NK-92 treated with Interleukin-12 subunit alpha and Interleukin-12 subunit beta, amount 100 ng/mL, for 24 hours (cell line): ENCODE results near the gene SMCO2.

Experiments used
- DNase-seq: peaks from one replicate; lab custom pipeline; 2025; lab: John Stamatoyannopoulos, UW

The SMCO2 gene

DNA sequence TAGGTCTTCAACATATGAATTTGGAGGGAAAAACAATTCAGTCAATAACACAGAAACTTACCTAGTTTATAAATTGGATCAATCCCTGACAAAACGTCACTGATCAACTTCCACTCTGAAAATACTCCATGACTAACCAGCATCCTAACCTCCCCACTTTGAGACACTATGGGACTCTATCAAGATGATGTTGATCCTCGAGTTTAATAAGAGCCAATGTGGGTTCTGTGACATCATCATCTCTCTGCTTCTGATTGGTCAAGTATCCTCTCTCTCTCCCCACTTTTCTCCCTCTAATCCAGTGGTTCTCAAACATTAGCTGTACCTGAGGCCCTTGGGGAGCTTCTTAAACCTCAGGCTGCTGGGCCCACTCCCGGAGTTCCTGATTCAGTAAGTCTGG lies at the start of gene SMCO2:
Gene SMCO2 (plus strand): TSS at position 301 of the 400 bp plus-strand sequence. CDS start 23,896 bp downstream, outside the sequence.
- DNase-seq: no peak

DNA sequence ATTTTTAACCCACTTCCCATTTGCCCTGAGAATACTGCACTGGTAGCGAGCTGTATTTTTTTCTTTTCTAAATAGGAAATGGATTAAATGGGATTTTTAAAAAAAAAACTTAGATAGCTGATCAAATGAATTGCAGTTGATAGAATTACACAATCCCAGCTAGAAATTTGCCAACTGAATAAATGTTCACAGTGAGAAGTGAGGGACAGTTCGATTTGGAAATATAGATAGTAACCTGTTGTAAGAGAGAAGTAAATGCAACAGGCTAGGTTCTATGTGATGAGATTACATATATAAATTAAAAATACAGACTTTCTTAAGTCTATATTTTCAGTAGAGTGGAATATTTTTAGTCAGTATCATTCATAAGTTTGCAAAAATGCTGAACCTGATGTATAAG lies 48.1 kb upstream of the SMCO2 start:
- DNase-seq: no peak

DNA sequence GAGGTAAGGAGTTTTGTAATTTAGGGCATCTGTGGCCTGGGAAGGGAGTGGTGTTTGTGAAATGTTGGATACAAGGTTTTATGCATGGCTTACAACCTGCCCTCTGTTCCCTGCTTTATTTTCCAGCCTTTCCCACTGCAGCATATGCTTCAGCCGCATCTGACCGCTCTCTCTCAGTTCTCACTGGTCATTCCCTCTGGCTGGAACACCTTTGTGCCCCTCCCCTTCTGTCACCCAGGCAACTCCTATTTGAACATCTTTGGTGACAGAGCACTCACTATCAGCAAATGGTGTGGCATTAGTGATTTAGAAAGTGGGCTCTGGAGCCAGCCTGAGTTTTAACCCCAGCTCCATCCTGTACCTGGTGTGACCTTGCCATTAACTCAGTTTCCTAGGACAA lies 47.5 kb upstream of the SMCO2 start:
- no peak for DNase-seq

DNA sequence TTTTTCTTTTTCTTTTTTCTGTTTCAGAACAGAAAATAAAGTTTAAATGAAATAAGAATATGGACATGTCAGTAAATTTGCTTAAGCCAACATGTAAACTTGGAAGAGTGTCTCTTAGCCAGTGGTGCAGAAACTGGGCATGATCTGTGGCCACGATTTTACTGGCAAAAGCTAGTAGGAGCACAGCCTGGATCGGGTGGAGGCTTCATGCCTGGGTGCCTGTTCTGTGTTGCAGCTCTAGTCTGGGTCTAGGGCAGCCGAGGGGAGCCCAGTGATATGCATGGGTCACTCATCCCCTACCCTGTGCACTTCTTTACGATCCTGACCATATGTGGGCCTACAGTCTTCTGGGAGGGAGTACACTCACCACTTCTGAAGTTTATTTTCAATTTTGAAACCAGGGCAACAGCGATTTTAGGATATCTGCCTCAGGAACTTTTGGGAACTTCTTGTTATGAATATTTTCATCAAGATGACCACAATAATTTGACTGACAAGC lies 45.6 kb upstream of the SMCO2 start:
- no peak for DNase-seq

DNA sequence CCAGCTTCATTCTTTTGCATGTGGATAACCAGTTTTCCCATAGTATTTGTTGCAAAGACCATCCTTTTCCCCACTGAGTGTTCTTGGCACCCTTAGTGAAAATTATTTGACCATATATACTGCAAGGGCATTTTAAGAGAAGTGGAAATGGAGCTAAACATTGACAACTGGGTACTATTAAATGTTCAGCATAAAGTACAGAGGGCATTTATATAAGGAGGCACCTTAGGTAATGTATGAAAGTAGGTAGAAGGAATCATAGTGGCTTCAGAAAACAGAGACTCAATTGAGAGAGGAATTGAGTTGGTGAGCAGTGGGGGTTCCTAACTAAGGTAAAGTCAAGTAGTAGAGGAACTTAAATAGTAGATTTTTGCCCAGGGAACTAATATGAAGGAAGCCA lies 34.5 kb upstream of the SMCO2 start:
- no peak for DNase-seq

DNA sequence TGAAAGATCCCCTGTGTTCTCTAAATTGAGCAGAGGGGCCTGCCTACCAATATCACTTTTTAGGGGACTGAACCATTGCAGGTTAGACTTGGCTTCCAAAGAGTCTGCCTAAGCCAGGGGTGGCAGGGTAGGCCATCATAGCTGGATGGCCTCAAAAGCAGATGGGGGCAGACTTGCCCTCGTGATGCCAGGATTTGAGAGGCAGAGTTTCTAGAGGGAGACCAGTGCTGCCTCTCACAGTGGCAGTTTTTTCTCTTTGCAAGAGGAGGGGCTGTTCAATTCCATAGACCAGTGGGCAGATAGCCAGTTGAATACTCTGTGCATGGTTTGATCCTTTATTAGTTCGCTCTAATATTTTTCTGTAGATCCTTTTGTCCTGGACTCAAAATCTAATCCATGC lies 23.8 kb upstream of the SMCO2 start:
- DNase-seq: no peak

DNA sequence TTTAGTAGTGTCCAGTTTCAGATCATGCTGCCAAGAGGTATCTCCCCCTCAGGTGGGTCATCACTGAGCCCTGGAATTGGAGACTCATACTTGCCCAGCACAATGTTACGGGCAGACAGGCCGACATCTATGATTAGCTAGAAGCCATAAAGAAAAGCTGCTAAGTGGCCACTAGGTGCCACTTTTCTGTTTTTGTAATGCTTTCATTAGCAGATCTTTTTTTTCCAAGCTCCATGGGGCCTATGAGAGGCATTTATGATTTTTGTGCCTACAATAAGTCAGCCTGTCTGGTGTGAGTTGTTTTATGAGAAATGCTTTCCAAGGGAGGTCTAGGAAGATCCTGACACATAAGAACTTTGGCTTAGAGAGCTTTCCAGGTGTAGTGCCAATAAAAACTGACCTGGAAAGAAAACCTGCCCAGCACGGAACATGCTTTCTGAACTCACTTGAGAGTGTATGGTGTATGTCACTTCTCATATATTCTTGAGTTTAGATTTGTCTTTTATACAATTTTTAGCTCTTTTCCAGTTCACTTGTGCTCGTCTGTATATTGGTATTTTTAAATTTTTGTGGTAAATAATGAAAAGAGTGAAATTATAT lies 21.8 kb upstream of the SMCO2 start:
- DNase-seq: no peak

DNA sequence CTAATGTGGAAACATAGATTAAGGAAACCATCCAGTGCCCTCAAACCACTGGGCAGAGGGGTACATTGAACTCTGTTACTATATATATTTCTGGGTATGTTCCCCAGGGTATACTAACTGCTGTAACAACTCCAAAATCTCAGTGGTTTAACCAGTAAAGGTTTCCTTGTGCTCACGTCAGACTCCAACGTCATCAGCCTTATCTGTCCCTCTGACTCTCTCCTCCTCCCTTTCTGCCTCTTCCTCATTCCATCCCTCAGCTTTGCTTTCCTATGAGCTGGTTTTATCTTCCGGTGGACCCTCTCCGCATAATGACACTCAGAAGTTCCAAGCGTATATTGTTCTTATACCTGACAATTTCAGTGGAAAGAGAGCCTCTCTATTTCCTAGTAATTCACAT lies 21.2 kb upstream of the SMCO2 start:
- DNase-seq: no peak

DNA sequence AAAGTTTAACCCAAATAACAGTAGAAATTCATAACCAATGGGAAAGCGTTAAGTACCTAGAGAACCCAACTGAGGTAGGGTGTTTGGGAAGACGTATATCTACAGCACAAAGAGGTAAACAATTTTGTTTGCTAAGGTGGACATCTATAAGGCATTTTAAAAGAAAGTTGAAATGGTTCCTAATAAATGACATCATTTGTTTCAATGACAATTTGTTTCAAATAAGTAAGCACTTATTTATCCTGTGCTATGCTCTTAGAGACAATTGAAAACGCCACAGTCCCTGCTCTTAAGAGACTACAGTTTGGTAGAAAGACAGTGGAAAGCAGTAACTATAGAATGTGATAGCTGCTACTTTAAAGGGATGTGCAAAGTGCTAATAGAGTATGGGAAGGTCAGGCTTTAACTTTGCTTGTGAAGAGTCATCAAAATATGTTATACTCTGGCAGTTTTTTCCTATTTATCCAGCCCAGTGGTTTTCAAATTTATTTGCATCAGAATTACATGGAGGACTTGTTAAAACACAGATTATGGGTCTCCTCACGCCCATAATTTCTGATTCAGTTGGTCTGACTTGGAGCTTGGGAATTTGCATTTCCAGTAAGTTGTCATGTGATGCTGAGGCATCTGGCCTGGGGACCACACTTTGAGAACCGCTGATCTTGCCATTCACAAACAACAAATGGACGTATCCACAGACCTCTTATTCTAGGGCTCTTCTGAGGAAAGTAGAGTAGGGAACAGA lies 19.6 kb upstream of the SMCO2 start:
- DNase-seq: no peak

DNA sequence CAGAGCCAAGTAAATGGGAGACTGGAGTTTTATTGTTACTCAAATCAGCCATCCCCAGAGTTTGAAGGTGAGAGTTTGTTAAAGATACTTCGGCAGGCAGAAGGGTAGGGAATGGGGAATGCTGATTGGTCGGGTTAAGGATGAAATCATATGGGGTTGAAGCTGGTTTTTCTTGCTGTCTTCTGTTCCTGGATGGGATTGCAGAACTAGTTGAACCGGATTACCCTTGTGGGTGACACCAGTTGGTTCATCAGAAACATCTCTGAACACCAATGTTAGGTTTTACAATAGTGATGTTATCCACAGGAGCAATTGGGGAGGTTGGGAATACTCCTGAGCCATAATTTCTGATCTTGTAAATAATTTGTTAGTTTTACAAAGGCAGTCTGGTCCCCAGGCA lies 18.7 kb upstream of the SMCO2 start:
- DNase-seq: no peak

DNA sequence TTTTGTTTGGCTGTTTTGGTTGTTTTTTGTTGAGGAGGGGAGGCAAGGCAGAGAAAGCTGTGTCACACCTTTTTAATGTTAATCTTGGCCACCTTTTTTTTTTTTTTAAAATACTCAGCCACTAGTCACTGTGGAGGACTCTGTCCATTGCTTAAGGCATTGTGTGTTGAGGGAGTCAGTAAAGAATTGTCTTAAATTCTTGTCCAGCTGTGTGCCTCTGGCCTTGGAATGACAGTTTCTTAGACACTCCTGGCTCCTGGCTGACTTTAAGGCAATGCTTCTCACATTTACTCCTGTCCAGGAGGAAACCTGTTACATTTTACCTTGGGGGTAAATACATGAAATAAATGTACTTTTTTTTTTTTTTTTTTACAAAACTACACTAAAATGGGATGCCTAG lies 18.1 kb upstream of the SMCO2 start:
- DNase-seq: no peak

DNA sequence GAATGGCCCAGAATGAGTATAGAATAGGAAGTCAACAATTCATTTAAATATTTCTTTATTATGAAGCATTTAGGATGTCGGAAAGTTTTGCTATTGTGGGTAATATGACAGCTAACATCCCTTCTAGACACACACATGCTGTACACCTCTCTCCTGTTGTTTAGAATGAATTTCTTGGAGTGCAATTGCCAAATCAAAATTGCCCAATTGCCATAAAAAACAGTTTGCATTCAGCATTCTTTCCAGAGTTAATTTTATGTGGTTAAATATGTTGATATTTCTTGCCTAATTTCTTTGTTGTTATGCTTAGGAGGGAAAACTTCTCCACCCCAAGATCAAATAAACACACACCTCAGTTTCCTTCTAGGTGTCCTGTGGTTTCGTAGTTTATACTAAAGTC lies 16.9 kb upstream of the SMCO2 start:
- DNase-seq: no peak

DNA sequence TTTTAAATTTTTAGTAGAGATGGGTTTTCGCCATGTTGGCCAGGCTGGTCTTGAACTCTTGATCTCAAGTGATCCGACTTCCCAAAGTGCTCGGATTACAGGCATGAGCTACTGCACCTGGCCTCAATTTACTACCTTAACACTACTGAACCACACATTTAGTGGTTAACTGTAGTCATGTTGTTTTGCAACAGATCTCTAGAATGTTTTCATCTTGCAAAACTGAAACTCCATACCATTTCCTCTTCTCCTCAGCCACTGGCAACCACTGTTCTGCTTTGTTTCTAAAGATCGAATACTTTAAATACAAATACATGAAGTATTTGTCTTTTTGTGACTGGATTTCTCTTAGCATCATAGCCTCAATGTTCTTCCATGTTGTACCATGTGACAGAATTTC lies 15.4 kb upstream of the SMCO2 start:
- DNase-seq: no peak

DNA sequence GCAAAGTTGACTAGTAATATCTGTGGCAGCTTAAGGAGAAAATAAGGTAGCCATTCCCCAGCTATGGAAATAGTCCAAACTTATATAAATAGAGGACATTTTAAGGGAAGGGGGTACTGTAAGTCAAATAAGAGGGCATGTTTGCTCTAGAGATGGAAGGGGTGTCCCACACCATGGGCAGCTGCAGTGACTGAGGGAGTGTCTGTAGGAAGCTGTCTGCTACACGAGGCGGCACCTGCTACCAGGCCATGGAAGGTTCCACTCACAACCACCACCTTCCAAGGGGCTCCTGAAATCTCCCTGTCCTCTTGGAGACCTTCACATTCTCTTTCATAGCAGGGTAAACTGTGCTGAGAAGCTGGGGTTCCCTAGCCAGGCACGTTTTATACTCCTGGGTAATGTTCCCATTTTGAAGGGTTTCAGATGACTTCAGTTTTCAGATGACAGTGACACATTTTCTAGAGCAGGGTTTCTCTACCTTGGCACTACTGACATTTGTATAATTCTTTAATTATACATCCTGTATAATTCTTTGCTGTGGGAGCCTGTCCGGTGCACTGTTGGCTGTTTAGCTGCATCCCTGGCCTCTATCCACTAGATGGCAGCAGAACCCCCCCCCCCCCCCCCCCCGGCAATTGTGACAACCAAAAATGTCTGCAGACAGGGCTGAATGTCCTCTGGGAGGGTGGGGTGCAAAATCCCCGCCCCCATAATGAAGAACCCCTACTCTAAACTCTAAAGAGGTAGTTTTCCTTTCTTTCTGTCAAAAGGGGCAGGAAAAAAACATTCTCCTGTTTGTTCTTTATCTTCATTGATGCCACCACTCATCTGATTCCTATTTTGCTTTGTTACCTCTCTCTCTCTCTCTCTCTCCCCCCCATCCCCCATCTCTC lies 11.6 kb upstream of the SMCO2 start:
- peak; percentile 2 for DNase-seq

DNA sequence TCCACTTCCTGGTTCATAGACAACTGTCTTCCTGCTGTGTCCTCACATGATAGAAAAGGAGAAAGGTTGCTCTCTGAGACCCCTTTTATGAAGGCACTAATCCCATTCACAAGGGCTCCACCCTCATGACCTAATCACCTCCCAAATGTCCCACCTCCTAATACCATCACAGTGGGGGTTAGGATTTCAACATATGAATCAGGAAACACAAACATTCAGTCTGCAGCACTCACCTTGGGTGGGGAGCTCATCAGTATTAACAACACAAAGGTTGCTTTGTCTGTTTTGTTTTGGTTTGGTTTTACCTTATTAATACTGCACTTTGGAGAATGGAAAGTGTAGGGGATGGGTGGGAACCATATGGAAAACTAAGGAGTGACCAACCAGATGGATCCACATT lies 10.5 kb upstream of the SMCO2 start:
- no peak for DNase-seq

DNA sequence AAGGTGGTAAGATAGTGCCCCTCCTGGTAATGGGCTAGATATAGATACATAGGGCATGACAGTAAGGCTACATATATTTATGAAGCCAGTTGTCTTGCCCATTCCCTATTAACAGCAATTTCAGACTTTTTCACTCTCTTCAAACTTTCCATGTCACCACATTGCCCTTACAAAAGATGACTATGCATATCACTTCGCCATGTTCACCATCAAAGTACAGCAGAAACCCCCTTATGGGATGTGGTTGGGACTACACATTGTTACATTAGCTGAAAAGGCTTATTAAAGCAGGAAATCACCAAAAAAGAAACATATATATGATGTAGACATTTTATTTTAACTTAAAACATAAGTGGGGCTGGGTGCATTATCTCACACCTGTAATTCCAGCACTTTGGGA lies 9.8 kb upstream of the SMCO2 start:
- DNase-seq: no peak

DNA sequence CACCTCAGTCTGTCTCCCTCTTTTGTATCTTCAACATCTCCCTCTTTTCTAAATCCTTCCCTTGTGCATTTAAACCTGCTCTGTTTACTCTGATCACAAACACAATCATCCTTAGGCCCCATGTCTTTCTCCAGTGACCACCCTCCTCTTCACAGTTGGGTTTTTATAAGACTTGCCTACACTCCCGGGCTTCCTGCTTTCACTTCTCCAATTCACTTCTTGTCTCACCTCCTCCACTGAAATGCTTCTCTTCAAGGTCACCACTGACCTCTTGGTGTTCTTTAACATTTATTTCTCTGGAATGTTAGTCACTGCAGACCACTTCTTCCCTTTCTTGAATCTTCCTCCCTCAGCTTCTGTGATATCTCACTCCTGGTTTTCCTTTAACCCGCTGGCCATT lies 8.7 kb upstream of the SMCO2 start:
- no peak for DNase-seq

DNA sequence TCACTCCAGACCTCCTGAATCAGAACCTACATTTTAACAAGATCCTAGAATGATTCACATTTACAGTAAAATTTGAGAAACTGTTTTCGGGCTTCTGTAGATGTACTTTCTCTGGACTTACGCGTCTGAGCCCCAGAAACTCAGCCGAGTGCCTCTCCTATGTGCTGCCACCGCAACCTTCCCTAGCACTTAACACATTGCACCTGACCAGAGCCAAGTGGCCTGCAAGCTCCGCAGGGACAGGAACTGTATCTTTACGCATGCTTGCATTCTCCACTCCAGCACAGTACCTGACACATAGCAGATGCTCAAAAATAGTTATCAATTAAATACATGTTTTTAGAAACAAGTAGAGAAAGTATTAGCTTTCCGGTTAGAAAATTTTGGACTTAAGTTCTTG lies 1.2 kb downstream of the SMCO2 start:
- DNase-seq: no peak

DNA sequence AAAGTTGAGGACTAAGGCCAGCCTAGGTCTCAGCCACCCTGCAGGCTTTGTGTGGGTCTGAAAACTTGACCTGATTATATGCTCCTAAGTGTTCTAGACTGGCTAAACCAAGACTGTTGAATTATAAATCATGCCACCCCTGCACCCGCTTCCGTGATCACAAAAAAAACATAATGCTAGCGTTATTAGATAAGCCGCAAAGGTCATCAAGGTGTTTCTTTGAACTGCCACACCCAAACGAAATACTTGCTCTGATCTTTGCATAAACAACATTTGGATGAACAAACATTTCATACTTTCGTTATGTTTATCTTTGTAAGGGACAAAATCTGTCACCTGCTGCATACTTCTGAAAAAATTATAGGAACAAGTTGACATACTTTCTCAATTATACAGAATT lies 2.5 kb downstream of the SMCO2 start:
- no peak for DNase-seq

DNA sequence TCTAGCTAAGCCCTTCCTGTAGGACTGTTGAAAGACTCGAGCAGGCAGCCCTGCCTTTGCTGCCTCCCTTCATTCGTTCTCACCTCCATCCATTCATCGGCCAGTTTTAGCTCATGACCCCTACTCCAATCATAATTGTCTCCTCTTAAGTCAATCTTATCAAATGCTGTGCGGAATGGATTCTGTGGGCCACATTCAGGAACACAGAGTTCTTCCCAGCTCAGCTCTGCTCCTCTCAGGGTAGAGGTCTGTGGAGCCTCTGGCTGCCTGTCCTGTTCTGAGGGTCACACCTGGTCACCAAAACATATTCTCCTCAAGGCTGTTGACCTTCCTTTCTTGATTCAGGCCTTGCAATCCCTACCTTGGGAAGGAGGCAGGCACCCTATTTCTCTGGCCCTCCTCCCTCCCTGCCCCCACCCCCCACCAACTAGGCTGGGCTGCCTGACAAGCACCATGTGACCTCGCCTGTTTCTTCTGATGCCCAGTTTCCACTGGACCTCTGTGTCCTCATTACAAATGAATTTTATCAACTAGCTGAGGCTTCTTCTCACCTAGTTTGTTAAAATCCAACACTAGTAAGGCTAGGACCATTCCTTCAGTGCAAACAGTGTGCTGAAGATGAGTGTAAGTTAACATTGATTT lies 3.5 kb downstream of the SMCO2 start:
- no peak for DNase-seq

DNA sequence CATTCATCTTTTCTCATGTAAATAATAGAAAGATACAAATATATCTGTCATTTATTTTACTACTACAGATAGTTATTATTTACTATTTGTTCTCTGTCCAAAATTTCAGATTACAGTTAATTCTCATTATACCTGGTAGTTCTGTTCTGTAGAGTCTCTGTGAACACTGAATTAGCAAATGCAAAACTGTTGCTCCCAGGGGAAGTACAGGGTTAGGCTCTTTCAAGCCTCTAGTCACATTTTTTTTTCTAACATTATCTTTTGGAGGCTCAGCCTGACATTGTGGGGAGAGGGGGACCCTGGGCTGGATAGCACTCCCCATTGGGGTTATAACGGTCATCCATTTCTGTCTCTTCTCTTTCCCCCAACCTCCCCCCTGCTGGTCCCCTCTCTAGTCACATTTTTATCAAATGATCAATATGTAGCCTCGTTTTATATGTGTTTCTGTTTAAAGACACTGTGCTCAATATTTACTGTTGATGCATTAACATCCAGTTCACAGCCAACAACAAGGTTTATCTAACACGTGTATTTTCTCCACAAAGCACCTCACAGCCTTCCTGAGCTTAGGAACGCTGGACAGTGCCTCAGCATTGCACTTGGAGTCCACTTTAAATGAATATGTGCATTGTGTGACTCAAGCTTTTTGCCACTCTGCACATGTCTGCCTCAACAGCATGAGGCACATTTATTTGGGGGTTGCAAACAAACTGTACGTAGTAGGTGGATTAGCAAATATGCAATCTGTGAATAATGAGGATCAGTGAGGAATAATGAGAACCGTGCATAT lies 4.7 kb downstream of the SMCO2 start:
- no peak for DNase-seq

DNA sequence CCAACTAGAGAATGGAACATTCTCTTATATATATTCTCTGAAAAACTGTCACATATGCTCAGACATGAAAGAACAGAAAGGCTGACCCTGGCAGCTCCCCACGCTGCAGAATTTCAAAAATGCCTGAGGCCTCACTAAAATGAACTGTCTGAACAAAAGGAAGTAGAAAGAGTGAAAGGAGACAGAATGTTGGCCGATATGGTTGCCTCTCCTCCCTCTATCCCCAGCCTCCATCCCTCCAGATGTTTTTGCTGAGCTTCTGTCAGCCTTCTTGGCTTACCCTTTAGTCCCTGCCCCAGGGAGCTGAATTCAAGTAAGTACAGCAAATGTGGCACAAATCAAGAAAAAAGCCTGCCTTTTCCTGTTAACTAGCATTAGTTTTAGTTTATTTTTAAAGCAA lies 6.9 kb downstream of the SMCO2 start:
- no peak for DNase-seq
